Caco-2 (cell line): ENCODE data around the gene CAMKK1. TPM values are rescaled to one million over a fixed set of nuclear protein-coding genes. Genes with fewer than 3 reads are reported as not detected.

Source experiments
- BruUV-seq: library from RNA; stranded (reverse); fragments of 400-500 nt; replicated peaks from 2 replicates; lab custom pipeline; 2021; lab: Mats Ljungman, UMichigan
- CTCF ChIA-PET: fragments of 300-600 bp; sonication (Branson Sonifier 250); formaldehyde crosslinking; loops from one replicate; lab custom pipeline; 2022; ENCODE audit warnings: antibody characterized with exemption; lab: Charles Lee
- POLR2A ChIA-PET: fragments of 300-600 bp; sonication (Branson Sonifier 250); formaldehyde crosslinking; loops from one replicate; lab custom pipeline; 2022; ENCODE audit warnings: antibody characterized with exemption; lab: Charles Lee
- DNase-seq, 2 experiments: peaks; one replicate each; pipeline versions ENCODE4 v3.0.0 to v3.0.0-alpha.2; 2020 to 2022
- H3K27me3 ChIP-seq: replicated peaks from 2 replicates; pipeline ENCODE4 v1.6.0; 2011; ENCODE audit warnings: low read length; ENCODE audit not compliant: control insufficient read depth, insufficient read depth
- H3K36me3 ChIP-seq: 2 replicates; pipeline ENCODE4 v1.5.1; 2011; ENCODE audit warnings: low read length; ENCODE audit not compliant: control insufficient read depth, insufficient read depth
- H3K4me1 ChIP-seq: fragments of 250-450 bp; sonication (Bioruptor Pico); 2 replicates; pipeline ENCODE4 v1.5.1; 2020; ENCODE audit warnings: mild to moderate bottlenecking
- H3K4me3 ChIP-seq: 2 replicates; pipeline ENCODE4 v1.5.1; 2011; ENCODE audit warnings: low read depth, mild to moderate bottlenecking, control low read depth, low read length
- H3K9me3 ChIP-seq: fragments of 250-450 bp; sonication (Bioruptor Pico); 2 replicates; pipeline ENCODE4 v1.5.1; 2020; ENCODE audit warnings: mild to moderate bottlenecking, moderate library complexity
- H3K27ac Mint-ChIP-seq: one replicate; pipeline ENCODE4 v1.8.0; 2022; ENCODE audit warnings: mixed read lengths; ENCODE audit not compliant: unreplicated experiment
- H3K27me3 Mint-ChIP-seq: one replicate; pipeline ENCODE4 v1.8.0; 2022; ENCODE audit warnings: mixed read lengths; ENCODE audit not compliant: insufficient read depth, unreplicated experiment
- H3K36me3 Mint-ChIP-seq: one replicate; pipeline ENCODE4 v1.8.0; 2022; ENCODE audit warnings: mild to moderate bottlenecking, mixed read lengths; ENCODE audit not compliant: insufficient read depth, unreplicated experiment
- H3K4me1 Mint-ChIP-seq: one replicate; pipeline ENCODE4 v1.8.0; 2022; ENCODE audit warnings: low read depth, mixed read lengths; ENCODE audit not compliant: unreplicated experiment
- H3K4me3 Mint-ChIP-seq: one replicate; pipeline ENCODE4 v1.8.0; 2022; ENCODE audit warnings: mild to moderate bottlenecking, moderate library complexity, mixed read lengths; ENCODE audit not compliant: unreplicated experiment
- H3K9me3 Mint-ChIP-seq: one replicate; pipeline ENCODE4 v1.8.0; 2022; ENCODE audit warnings: mixed read lengths; ENCODE audit not compliant: unreplicated experiment
- intact Hi-C: fragments of 100-400 bp; cut with micrococcal nuclease; formaldehyde crosslinking; loops from one replicate; pipeline ENCODE4 v1.10.0; 2022; ENCODE audit not compliant: unreplicated experiment
- total RNA-seq: library from RNA; stranded (reverse); gene quantifications from 2 replicates; pipeline ENCODE4 v1.2.3, GENCODE V29; 2022
- TF ChIP-seq, protein P1 (sequence below), 2 experiments: fragments of 200-600 bp in 1 of 2; IDR thresholded peaks; 1 replicate in 1 of 2; 2 replicates in 1 of 2; pipeline versions ENCODE4 v1.5.1 to v1.8.0; 2011 to 2022; ENCODE audit warnings: antibody characterized with exemption in 1 of 2, control low read depth in 1 of 2, inconsistent platforms in 1 of 2, low read depth in 1 of 2, low read length in 1 of 2, mild to moderate bottlenecking in 1 of 2, moderate library complexity in 1 of 2; ENCODE audit not compliant: insufficient read depth in 1 of 2, severe bottlenecking in 1 of 2, unreplicated experiment in 1 of 2

CAMKK1 gene
- total RNA-seq, 1 experiment from 2014 or later: 1.9 TPM

GRCh38 chr17:3927628-3928340 lies 34.9 kb upstream of the CAMKK1 start:
- ChIA-PET POLR2A (no interaction called here), CTCF (no interaction called here)
- Histone ChIP-seq H3K36me3 (no peaks in the 10 kb centered on the region), H3K4me3 (no peak overlapping the region), H3K9me3 (no peaks in the 10 kb centered on the region), H3K27me3 (no peaks in the 10 kb centered on the region), H3K4me1 (peaks cover 12% of the 10 kb centered on the region; the same call in 1 of the 2 replicates)
- no peak overlapping the region for H3K27ac Mint-ChIP-seq
- DNase-seq: peak; percentile 23 to 57
- H3K36me3 Mint-ChIP-seq: no peaks in the 10 kb centered on the region
- H3K27me3 Mint-ChIP-seq: no peaks in the 10 kb centered on the region
- intact Hi-C loops: no loop called here
- TF ChIP-seq, protein P1, sequence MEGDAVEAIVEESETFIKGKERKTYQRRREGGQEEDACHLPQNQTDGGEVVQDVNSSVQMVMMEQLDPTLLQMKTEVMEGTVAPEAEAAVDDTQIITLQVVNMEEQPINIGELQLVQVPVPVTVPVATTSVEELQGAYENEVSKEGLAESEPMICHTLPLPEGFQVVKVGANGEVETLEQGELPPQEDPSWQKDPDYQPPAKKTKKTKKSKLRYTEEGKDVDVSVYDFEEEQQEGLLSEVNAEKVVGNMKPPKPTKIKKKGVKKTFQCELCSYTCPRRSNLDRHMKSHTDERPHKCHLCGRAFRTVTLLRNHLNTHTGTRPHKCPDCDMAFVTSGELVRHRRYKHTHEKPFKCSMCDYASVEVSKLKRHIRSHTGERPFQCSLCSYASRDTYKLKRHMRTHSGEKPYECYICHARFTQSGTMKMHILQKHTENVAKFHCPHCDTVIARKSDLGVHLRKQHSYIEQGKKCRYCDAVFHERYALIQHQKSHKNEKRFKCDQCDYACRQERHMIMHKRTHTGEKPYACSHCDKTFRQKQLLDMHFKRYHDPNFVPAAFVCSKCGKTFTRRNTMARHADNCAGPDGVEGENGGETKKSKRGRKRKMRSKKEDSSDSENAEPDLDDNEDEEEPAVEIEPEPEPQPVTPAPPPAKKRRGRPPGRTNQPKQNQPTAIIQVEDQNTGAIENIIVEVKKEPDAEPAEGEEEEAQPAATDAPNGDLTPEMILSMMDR (IDR thresholded peaks at IDR 0.05; ENCODE audit: insufficient read depth in 1 of 2, low read depth in 1 of 2, low read length in 1 of 2, severe bottlenecking in 1 of 2, unreplicated experiment in 1 of 2): no peak
- no peaks in the 10 kb centered on the region for H3K9me3 Mint-ChIP-seq
- H3K4me3 Mint-ChIP-seq: no peak overlapping the region
- H3K4me1 Mint-ChIP-seq: no peaks in the 10 kb centered on the region
- BruUV-seq: no TSS peak

- Mint-ChIP-seq H3K4me1 (no peaks in the 10 kb centered on the region), H3K4me3 (no peak overlapping the region), H3K36me3 (no peaks in the 10 kb centered on the region), H3K27me3 (no peaks in the 10 kb centered on the region), H3K9me3 (no peaks in the 10 kb centered on the region), H3K27ac (peak overlapping the region; percentile 48)
- POLR2A ChIA-PET: no interaction called here
- intact Hi-C loops: no loop called here
- no peak for DNase-seq
- CTCF ChIA-PET: no interaction called here
- Histone ChIP-seq H3K4me1 (peaks cover 12% of the 10 kb centered on the region; the same call in 1 of the 2 replicates), H3K9me3 (no peaks in the 10 kb centered on the region), H3K4me3 (no peak overlapping the region), H3K36me3 (no peaks in the 10 kb centered on the region), H3K27me3 (no peaks in the 10 kb centered on the region)
- no TSS peak for BruUV-seq
- TF ChIP-seq, protein P1 (IDR thresholded peaks at IDR 0.05; ENCODE audit: insufficient read depth in 1 of 2, low read depth in 1 of 2, low read length in 1 of 2, severe bottlenecking in 1 of 2, unreplicated experiment in 1 of 2): no peak
Observed at GRCh38 chr17:3926860-3927627, 34.2 kb upstream of the CAMKK1 start.

GRCh38 chr17:3925684-3926485 lies 33.0 kb upstream of the CAMKK1 start:
- H3K27me3 ChIP-seq: no peaks in the 10 kb centered on the region
- Mint-ChIP-seq H3K4me1 (no peaks in the 10 kb centered on the region), H3K9me3 (no peaks in the 10 kb centered on the region), H3K4me3 (no peak overlapping the region), H3K27ac (no peak overlapping the region), H3K27me3 (no peaks in the 10 kb centered on the region), H3K36me3 (no peaks in the 10 kb centered on the region)
- no TSS peak for BruUV-seq
- H3K36me3 ChIP-seq: no peaks in the 10 kb centered on the region
- ChIA-PET POLR2A (no interaction called here), CTCF (no interaction called here)
- TF ChIP-seq, protein P1 (IDR thresholded peaks at IDR 0.05; ENCODE audit: insufficient read depth in 1 of 2, low read depth in 1 of 2, low read length in 1 of 2, severe bottlenecking in 1 of 2, unreplicated experiment in 1 of 2): no peak
- peaks cover 12% of the 10 kb centered on the region; the same call in 1 of the 2 replicates for H3K4me1 ChIP-seq
- no peak overlapping the region for H3K4me3 ChIP-seq
- intact Hi-C loops: no loop called here
- H3K9me3 ChIP-seq: no peaks in the 10 kb centered on the region
- no peak for DNase-seq
